ENCODE results near the gene TRABD2B.

GRCh38 chr1:47764461-47765046, 232.6 kb downstream of the TRABD2B start:
- TF ChIP-seq CTCF (IDR thresholded peaks at IDR 0.05) (no peak), POLR2AphosphoS5 (IDR thresholded peaks at IDR 0.05) (no peak), POLR2A (IDR thresholded peaks at IDR 0.05) (no peak)

Measured in prostate gland (tissue), 2 donors.